HCT116 (cell line): ENCODE data around the gene CARD14. TPM values are rescaled to one million over a fixed set of nuclear protein-coding genes. Genes with fewer than 3 reads are reported as not detected.

Experiments
- ATAC-seq: fragments of 200-7000 bp; cut with Tn5 transposase; 2 replicates; pipeline ENCODE4 v1.9.1; 2020; ENCODE audit warnings: mild to moderate bottlenecking, moderate library complexity
- BruUV-seq: library from RNA; stranded (reverse); fragments of 400-500 nt; replicated peaks from 2 replicates; lab custom pipeline; 2021; lab: Mats Ljungman, UMichigan
- CTCF ChIA-PET: fragments of 300-600 bp; sonication (Branson Sonifier 250); formaldehyde crosslinking; loops from one replicate; lab custom pipeline; 2021; ENCODE audit warnings: antibody characterized with exemption; lab: Charles Lee
- POLR2A ChIA-PET: fragments of 300-600, 350-600 bp; sonication (Branson Sonifier 250); formaldehyde crosslinking; loops from one replicate; lab custom pipeline; 2021; ENCODE audit warnings: antibody characterized with exemption; lab: Charles Lee
- RAD21 ChIA-PET, 2 experiments: fragments of 300-600 bp; sonication (Branson Sonifier 250); formaldehyde crosslinking; loops; one replicate each; lab custom pipeline; 2023; ENCODE audit warnings: low total read pairs in 2 of 2; ENCODE audit not compliant: uncharacterized antibody in 2 of 2, unreplicated experiment in 2 of 2, low non-redundant PET in 1 of 2; lab: Charles Lee
- DNase-seq: peaks from one replicate; pipeline ENCODE4 v3.0.0-alpha.2; 2010; ENCODE audit warnings: low read depth, low spot score
- H2AFZ ChIP-seq: fragments of 200-600 bp; shearing (Covaris generic), sonication (generic); 2 replicates; pipeline ENCODE4 v1.6.1; 2017; ENCODE audit warnings: low read depth, mixed run types, mixed read lengths, antibody characterized with exemption, low read length; ENCODE audit not compliant: poor library complexity, severe bottlenecking
- H3K27ac ChIP-seq: 2 replicates; pipeline ENCODE4 v1.5.1; 2012; ENCODE audit warnings: low read depth, low read length
- H3K27me3 ChIP-seq: fragments of 200-600 bp; sonication (generic); 2 replicates; pipeline ENCODE4 v1.6.1; 2016; ENCODE audit warnings: mixed run types, low read length, mixed read lengths; ENCODE audit not compliant: insufficient read depth
- H3K36me3 ChIP-seq, 2 experiments: fragments of 200-500 bp in 1 of 2; fragments of 200-600 bp in 1 of 2; sonication (Bioruptor generic) in 1 of 2; sonication (generic) in 1 of 2; 2 replicates each; pipeline versions ENCODE4 v1.5.1 to v1.6.1; 2014 to 2016; ENCODE audit warnings: low read length in 2 of 2, inconsistent platforms in 1 of 2, mixed read lengths in 1 of 2, mixed run types in 1 of 2; ENCODE audit not compliant: insufficient read depth in 2 of 2, control insufficient read depth in 1 of 2
- H3K4me1 ChIP-seq, 2 experiments: fragments of 200-600 bp in 1 of 2; sonication (generic) in 1 of 2; 2 replicates each; pipeline versions ENCODE4 v1.5.1 to v1.6.1; 2012 to 2017; ENCODE audit warnings: low read length in 2 of 2, inconsistent platforms in 1 of 2, mild to moderate bottlenecking in 1 of 2, mixed read lengths in 1 of 2, mixed run types in 1 of 2, moderate library complexity in 1 of 2; ENCODE audit not compliant: insufficient read depth in 2 of 2, control insufficient read depth in 1 of 2
- H3K4me2 ChIP-seq: fragments of 200-600 bp; sonication (generic); 2 replicates; pipeline ENCODE4 v1.6.1; 2017; ENCODE audit warnings: mixed run types, low read length, mixed read lengths
- H3K4me3 ChIP-seq, 2 experiments: fragments of 200-600 bp in 1 of 2; sonication (generic) in 1 of 2; replicated peaks in 1 of 2; 2 replicates each; pipeline ENCODE4 v1.5.1; 2011 to 2016; ENCODE audit warnings: low read length in 2 of 2, control low read depth in 1 of 2, low read depth in 1 of 2, mild to moderate bottlenecking in 1 of 2, mixed read lengths in 1 of 2, mixed run types in 1 of 2
- H3K79me2 ChIP-seq: fragments of 200-600 bp; sonication (generic); 2 replicates; pipeline ENCODE4 v1.6.1; 2017; ENCODE audit warnings: mild to moderate bottlenecking, mixed run types, low read length, moderate library complexity, mixed read lengths; ENCODE audit not compliant: insufficient read depth
- H3K9ac ChIP-seq: fragments of 200-600 bp; sonication (generic); 2 replicates; pipeline ENCODE4 v1.6.1; 2016; ENCODE audit warnings: low read length, mixed read lengths
- H3K9me2 ChIP-seq: fragments of 200-600 bp; sonication (generic), shearing (Covaris generic); 2 replicates; pipeline ENCODE4 v1.6.1; 2017; ENCODE audit warnings: mixed run types, mild to moderate bottlenecking, moderate library complexity; ENCODE audit not compliant: insufficient read depth
- H3K9me3 ChIP-seq, 2 experiments: fragments of 200-500 bp in 1 of 2; fragments of 200-600 bp in 1 of 2; sonication (Bioruptor generic) in 1 of 2; sonication (generic) in 1 of 2; 2 replicates each; pipeline ENCODE4 v1.6.1; 2014 to 2017; ENCODE audit warnings: low read length in 2 of 2, mixed read lengths in 2 of 2, inconsistent platforms in 1 of 2, low read depth in 1 of 2, mild to moderate bottlenecking in 1 of 2, mixed run types in 1 of 2, moderate library complexity in 1 of 2; ENCODE audit not compliant: control insufficient read depth in 1 of 2, insufficient read depth in 1 of 2
- H4K20me1 ChIP-seq: fragments of 200-600 bp; sonication (generic), shearing (Covaris generic); 2 replicates; pipeline ENCODE4 v1.6.1; 2017; ENCODE audit warnings: mixed run types, mild to moderate bottlenecking, moderate library complexity; ENCODE audit not compliant: insufficient read depth
- CBX3 ChIP-seq: IDR thresholded peaks from 2 replicates; pipeline ENCODE4 v1.6.1; 2012; ENCODE audit warnings: low read depth
- CTCF ChIP-seq, 3 experiments: fragments of 200-600 bp in 1 of 3; sonication (generic) in 1 of 3; IDR thresholded peaks in 2 of 3; conservative IDR thresholded peaks in 1 of 3; 2 replicates each; pipeline ENCODE4 v1.5.1; 2012 to 2017; ENCODE audit warnings: low read depth in 2 of 3, low read length in 2 of 3, antibody characterized with exemption in 1 of 3, borderline replicate concordance in 1 of 3, control low read depth in 1 of 3, mild to moderate bottlenecking in 1 of 3, mixed read lengths in 1 of 3, mixed run types in 1 of 3, moderate library complexity in 1 of 3; ENCODE audit not compliant: insufficient read depth in 1 of 3
- EGR1 ChIP-seq: IDR thresholded peaks from 2 replicates; pipeline ENCODE4 v1.6.1; 2012; ENCODE audit warnings: low read depth
- EZH2phosphoT487 ChIP-seq: fragments of 200-600 bp; IDR thresholded peaks from 2 replicates; pipeline ENCODE4 v1.6.1; 2018; ENCODE audit warnings: antibody characterized with exemption, borderline replicate concordance
- FOSL1 ChIP-seq: IDR thresholded peaks from 2 replicates; pipeline ENCODE4 v1.6.1; 2012; ENCODE audit warnings: low read depth
- JUND ChIP-seq: IDR thresholded peaks from 2 replicates; pipeline ENCODE4 v1.6.1; 2012
- MAX ChIP-seq: IDR thresholded peaks from 2 replicates; pipeline ENCODE4 v1.6.1; 2012
- RAD21 ChIP-seq: IDR thresholded peaks from 2 replicates; pipeline ENCODE4 v1.6.1; 2012; ENCODE audit warnings: low read depth, mild to moderate bottlenecking
- REST ChIP-seq: IDR thresholded peaks from 2 replicates; pipeline ENCODE4 v1.6.1; 2012; ENCODE audit warnings: low read depth
- SIN3A ChIP-seq: IDR thresholded peaks from 2 replicates; pipeline ENCODE4 v1.6.1; 2012; ENCODE audit warnings: low read depth
- SP1 ChIP-seq: IDR thresholded peaks from 2 replicates; pipeline ENCODE4 v1.6.1; 2012; ENCODE audit warnings: low read depth
- YY1 ChIP-seq: IDR thresholded peaks from 2 replicates; pipeline ENCODE4 v1.6.1; 2011; ENCODE audit warnings: low read length, low read depth, moderate library complexity, mild to moderate bottlenecking; ENCODE audit not compliant: insufficient replicate concordance; ENCODE audit errors: extremely low read depth
- ZFX ChIP-seq: fragments of 450-650 bp; IDR thresholded peaks from 2 replicates; pipeline ENCODE4 v1.6.1; 2017
- ZNF274 ChIP-seq: fragments of 200-500 bp; sonication (Bioruptor generic); IDR thresholded peaks from 2 replicates; pipeline ENCODE4 v1.6.1; 2014; ENCODE audit warnings: mild to moderate bottlenecking, low read depth, low read length, inconsistent platforms
- intact Hi-C: fragments of 100-400 bp; cut with micrococcal nuclease; formaldehyde crosslinking; loops from 2 replicates; pipeline ENCODE4 v1.10.0; 2022
- total RNA-seq: library from RNA; stranded (reverse); gene quantifications from one replicate; pipeline ENCODE4 v1.2.1, GENCODE V29; 2021; ENCODE audit not compliant: unreplicated experiment

Gene CARD14
- total RNA-seq, 1 experiment from 2014 or later: 0.25 TPM

GRCh38 chr17:80236911-80237310 is 67.1 kb downstream of the CARD14 start:
- BruUV-seq: no TSS peak
- H2AFZ ChIP-seq: no peak overlapping the region
- TF ChIP-seq ZFX (no peak), CBX3 (no peak), EGR1 (no peak), EZH2phosphoT487 (no peak), YY1 (no peak)
- TF ChIP-seq, all 23 proteins: peak for 0
- DNase-seq: no peak
- H3K9me2 ChIP-seq: no peaks in the 10 kb centered on the region
- ChIA-PET CTCF (no interaction called here), POLR2A (no interaction called here), RAD21 (no interaction called here)
- no peak for ATAC-seq
- H3K79me2 ChIP-seq: no peaks in the 10 kb centered on the region
- intact Hi-C loops: no loop called here
- H3K27ac ChIP-seq: no peak overlapping the region
- no peaks in the 10 kb centered on the region for H3K4me1 ChIP-seq
- peaks cover 18 to 22% of the 10 kb centered on the region in 2 experiments; a peak in 2 of 4 replicates for H3K9me3 ChIP-seq
- H3K9ac ChIP-seq: no peak overlapping the region
- no peaks in the 10 kb centered on the region for H3K27me3 ChIP-seq
- peaks cover 4 to 6% of the 10 kb centered on the region in 2 experiments for H3K36me3 ChIP-seq
- no peak overlapping the region for H3K4me2 ChIP-seq
- no peaks in the 10 kb centered on the region for H4K20me1 ChIP-seq
- H3K4me3 ChIP-seq: no peak overlapping the region

- H3K27me3 ChIP-seq: no peaks in the 10 kb centered on the region
- no peak for TF ChIP-seq ZNF274
- TF ChIP-seq YY1: no peak
- no peak for TF ChIP-seq MAX
- TF ChIP-seq JUND: no peak
- TF ChIP-seq SIN3A: no peak
- no peak for TF ChIP-seq FOSL1
- TF ChIP-seq SP1: no peak
- no peak for TF ChIP-seq REST
- no peak for TF ChIP-seq CTCF (IDR thresholded peaks at IDR 0.05 in 2 of 3, conservative IDR thresholded peaks at IDR 0.05 in 1 of 3; ENCODE audit: borderline replicate concordance in 1 of 3, insufficient read depth in 1 of 3, low read depth in 2 of 3, low read length in 2 of 3)
- TF ChIP-seq EZH2phosphoT487: no peak
- no peak for TF ChIP-seq RAD21
- TF ChIP-seq ZFX: no peak
- H3K36me3 ChIP-seq: peaks cover 4 to 6% of the 10 kb centered on the region in 2 experiments
- H3K9ac ChIP-seq: no peak overlapping the region
- no peak for DNase-seq
- peaks cover 15 to 17% of the 10 kb centered on the region in 2 experiments; a peak in 2 of 4 replicates for H3K9me3 ChIP-seq
- no peak overlapping the region for H2AFZ ChIP-seq
- no peak for ATAC-seq
- intact Hi-C loops: no loop called here
- ChIA-PET RAD21 (no interaction called here), POLR2A (no interaction called here), CTCF (no interaction called here)
- no peaks in the 10 kb centered on the region for H3K4me1 ChIP-seq
- H3K4me2 ChIP-seq: no peak overlapping the region
- no peak overlapping the region for H3K4me3 ChIP-seq
- no peaks in the 10 kb centered on the region for H3K79me2 ChIP-seq
- BruUV-seq: no TSS peak
- H3K27ac ChIP-seq: no peak overlapping the region
- no peaks in the 10 kb centered on the region for H4K20me1 ChIP-seq
- no peaks in the 10 kb centered on the region for H3K9me2 ChIP-seq
Observed at GRCh38 chr17:80237386-80237785, 67.6 kb downstream of the CARD14 start.
